K562 (cell line): ENCODE measurements around the gene KDM5A. TPM values are rescaled to one million over a fixed set of nuclear protein-coding genes. Genes with fewer than 3 reads are reported as not detected.
A peak's percentile ranks its signal among the peaks of the same experiment; 100 is the strongest.

Source experiments
- C11orf30 ChIP-seq: fragments of 450-650 bp; IDR thresholded peaks from 2 replicates; pipeline ENCODE4 v1.6.1; 2016; ENCODE audit warnings: low read depth, mild to moderate bottlenecking
- COPS2 ChIP-seq: fragments of 450-650 bp; conservative IDR thresholded peaks from 2 replicates; pipeline ENCODE4 v1.6.1; 2016; ENCODE audit warnings: mild to moderate bottlenecking, moderate library complexity
- ESRRA ChIP-seq: fragments of 450-650 bp; IDR thresholded peaks from 2 replicates; pipeline ENCODE4 v1.6.1; 2014; ENCODE audit warnings: low read depth, mild to moderate bottlenecking, moderate library complexity, borderline replicate concordance
- ESRRB ChIP-seq: fragments of 250-450 bp; sonication (Bioruptor Pico); IDR thresholded peaks from 2 replicates; pipeline ENCODE4 v1.5.0; 2020; ENCODE audit warnings: mild to moderate bottlenecking, moderate library complexity, borderline replicate concordance
- FOXP1 ChIP-seq: sonication (generic); formaldehyde crosslinking; IDR thresholded peaks from 2 replicates; pipeline ENCODE4 v1.8.0; 2022; ENCODE audit warnings: mild to moderate bottlenecking, missing genetic modification reagents
- HMGXB4 ChIP-seq: sonication (generic); formaldehyde crosslinking; IDR thresholded peaks from 2 replicates; pipeline ENCODE4 v1.8.1; 2023; ENCODE audit warnings: mild to moderate bottlenecking, missing genetic modification reagents
- ILK ChIP-seq: fragments of 450-650 bp; IDR thresholded peaks from 2 replicates; pipeline ENCODE4 v1.6.1; 2016; ENCODE audit warnings: missing genetic modification characterization, low read depth, mild to moderate bottlenecking, missing compliant biosample characterization, moderate library complexity, borderline replicate concordance
- MBD2 ChIP-seq: sonication (generic); IDR thresholded peaks from 2 replicates; pipeline ENCODE4 v1.6.1; 2016; ENCODE audit warnings: low read depth, borderline replicate concordance
- NFE2L1 ChIP-seq: fragments of 450-650 bp; IDR thresholded peaks from 2 replicates; pipeline ENCODE4 v1.6.1; 2016; ENCODE audit warnings: missing genetic modification characterization, low read depth, mild to moderate bottlenecking, missing compliant biosample characterization, moderate library complexity, borderline replicate concordance
- OTX1 ChIP-seq: fragments of 450-650 bp; formaldehyde crosslinking; IDR thresholded peaks from 2 replicates; pipeline ENCODE4 v1.4.0; 2022; ENCODE audit warnings: mild to moderate bottlenecking
- PRPF4 ChIP-seq: fragments of 200-400 bp; formaldehyde crosslinking; IDR thresholded peaks from one replicate; pipeline ENCODE4 v1.6.1; 2017; ENCODE audit warnings: low read length, low read depth, mild to moderate bottlenecking; ENCODE audit not compliant: insufficient read depth, poor library complexity, severe bottlenecking
- PURB ChIP-seq: sonication (generic); formaldehyde crosslinking; IDR thresholded peaks from 2 replicates; pipeline ENCODE4 v1.9.0; 2021; ENCODE audit warnings: low read depth, mild to moderate bottlenecking, missing genetic modification reagents
- RFX1 ChIP-seq: fragments of 450-650 bp; IDR thresholded peaks from 2 replicates; pipeline ENCODE4 v1.6.1; 2016; ENCODE audit warnings: mild to moderate bottlenecking, moderate library complexity
- SAFB ChIP-seq: fragments of 200-400 bp; formaldehyde crosslinking; IDR thresholded peaks from 2 replicates; pipeline ENCODE4 v1.6.1; 2017; ENCODE audit warnings: low read depth, low read length, borderline replicate concordance
- SIX5 ChIP-seq, 2 experiments: IDR thresholded peaks; 2 replicates each; pipeline ENCODE4 v1.6.1; 2011; ENCODE audit warnings: low read length in 2 of 2, borderline replicate concordance in 1 of 2, low read depth in 1 of 2, mild to moderate bottlenecking in 1 of 2, moderate library complexity in 1 of 2; ENCODE audit not compliant: insufficient read depth in 1 of 2
- SMAD1 ChIP-seq: fragments of 150-350 bp; IDR thresholded peaks from 2 replicates; pipeline ENCODE4 v1.6.1; 2014; ENCODE audit warnings: low read length, low read depth; ENCODE audit not compliant: partially characterized antibody
- SP1 ChIP-seq: sonication (generic); formaldehyde crosslinking; IDR thresholded peaks from 2 replicates; pipeline ENCODE4 v1.8.1; 2022; ENCODE audit warnings: mild to moderate bottlenecking, missing genetic modification reagents
- SRSF9 ChIP-seq: fragments of 200-400 bp; formaldehyde crosslinking; IDR thresholded peaks from 2 replicates; pipeline ENCODE4 v1.6.1; 2017; ENCODE audit warnings: low read depth, low read length, borderline replicate concordance
- THAP12 ChIP-seq: fragments of 250-450 bp; sonication (Bioruptor Pico); IDR thresholded peaks from 2 replicates; pipeline ENCODE4 v1.9.0; 2021; ENCODE audit warnings: mild to moderate bottlenecking, inconsistent platforms
- ZC3H4 ChIP-seq: sonication (generic); formaldehyde crosslinking; IDR thresholded peaks from 2 replicates; pipeline ENCODE4 v1.9.0; 2021; ENCODE audit warnings: missing genetic modification reagents, borderline replicate concordance
- ZFP36 ChIP-seq: fragments of 150-350 bp; IDR thresholded peaks from 2 replicates; pipeline ENCODE4 v1.6.1; 2018; ENCODE audit warnings: low read length, low read depth; ENCODE audit not compliant: partially characterized antibody
- ZNF277 ChIP-seq: fragments of 250-450 bp; sonication (Bioruptor Pico); IDR thresholded peaks from 2 replicates; pipeline ENCODE4 v1.8.0; 2022; ENCODE audit warnings: inconsistent platforms, mild to moderate bottlenecking, moderate library complexity, borderline replicate concordance
- ZNF561 ChIP-seq: fragments of 450-650 bp; formaldehyde crosslinking; conservative IDR thresholded peaks from 2 replicates; pipeline ENCODE4 v1.4.0; 2020; ENCODE audit warnings: mild to moderate bottlenecking, moderate library complexity
- polyA plus RNA-seq, 8 experiments: library from polyadenylated mRNA; depleted of rRNA in 4 of 8; stranded (reverse) in 5 of 8; unstranded in 3 of 8; fragments of >200 nt; fragmentation: Nextera tagmentation in 2 of 8; fragmentation: Illumina TruSeq in 1 of 8; extraction: Ambion mirVana in 2 of 8; extraction: Trizol in 1 of 8; gene quantifications; 2 replicates each; pipeline versions ENCODE4 v1.2.1 to v1.2.3, GENCODE V29; 2011 to 2014; ENCODE audit warnings: inconsistent platforms in 1 of 8, missing spikeins in 1 of 8
- total RNA-seq, 7 experiments: library from RNA; depleted of rRNA in 6 of 7; stranded (reverse); fragments of >200 nt in 6 of 7; fragmentation: Illumina TruSeq in 2 of 7; extraction: Trizol in 2 of 7; gene quantifications; 2 replicates each; pipeline versions ENCODE4 v1.2.1 to v1.2.3, GENCODE V29; 2011 to 2021; ENCODE audit warnings: low replicate concordance in 1 of 7

The KDM5A gene
- total and polyA plus RNA-seq, 9 of the 15 experiments (the other 6 are each of a cell fraction or from before 2014, with no cell fraction given), result 5.5 to 35.1 (median 13.1) TPM

DNA sequence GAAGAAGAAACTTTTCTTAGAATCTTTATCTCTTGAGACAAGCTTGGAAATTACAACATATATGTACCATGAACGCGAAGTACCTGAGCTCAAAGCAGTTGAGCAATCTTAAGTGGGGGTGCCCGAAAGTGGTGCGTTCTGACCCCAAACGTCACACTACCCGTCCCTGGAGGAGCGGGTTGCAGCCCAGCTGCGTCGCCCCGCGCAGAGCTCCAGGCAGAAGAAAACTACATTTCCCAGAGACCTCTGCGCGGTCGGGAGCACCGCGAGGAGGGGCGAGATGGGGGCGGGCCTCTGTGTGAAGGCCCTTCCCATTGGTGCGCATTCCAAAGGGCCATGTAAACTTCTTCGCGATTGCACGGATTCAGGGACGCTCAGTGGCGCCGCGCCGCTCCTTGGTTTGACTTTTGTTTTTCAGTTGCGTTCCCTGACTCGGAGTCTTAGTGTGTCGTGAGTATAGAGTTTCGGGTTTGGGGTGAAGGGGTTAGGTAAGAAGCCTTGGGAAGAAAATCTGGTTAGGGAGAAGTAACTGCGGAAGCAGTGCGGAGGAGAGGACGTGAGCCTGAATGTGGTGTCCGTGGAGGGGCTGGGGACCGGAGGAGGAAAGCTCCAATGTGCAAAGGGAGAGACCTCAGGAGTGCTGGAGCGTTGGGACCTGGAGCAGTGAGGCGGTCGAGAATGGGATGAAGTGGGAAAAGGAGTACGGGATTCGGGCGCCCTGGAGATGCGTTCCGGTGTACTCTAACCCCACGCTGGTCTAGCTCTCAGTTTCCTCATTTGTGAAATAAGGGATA is 12.3 kb upstream of the KDM5A start, which contains the start of gene CCDC77 (continued):
- no peak for TF ChIP-seq PRPF4
- no peak for TF ChIP-seq SRSF9
- TF ChIP-seq COPS2, result no peak
- TF ChIP-seq SMAD1, result peak; percentile 11
- TF ChIP-seq OTX1 (CRISPR knock-in tag), result no peak
- peak; percentile 67 for TF ChIP-seq C11orf30
- TF ChIP-seq ILK (tag), result no peak
- peak; percentile 97 for TF ChIP-seq MBD2
- TF ChIP-seq PURB, result no peak
- no peak for TF ChIP-seq THAP12 (CRISPR knock-in tag)
- TF ChIP-seq RFX1, result no peak
- TF ChIP-seq ZNF561 (CRISPR knock-in tag), result no peak
- peak; percentile 41; the same call in 1 of the 2 replicates for TF ChIP-seq ESRRA
- TF ChIP-seq ESRRB (CRISPR knock-in tag), result no peak
- TF ChIP-seq FOXP1, result no peak
- no peak for TF ChIP-seq ZC3H4 (CRISPR knock-in tag)
- no peak for TF ChIP-seq SAFB
- TF ChIP-seq SIX5 (IDR thresholded peaks at IDR 0.05; ENCODE audit: borderline replicate concordance in 1 of 2, insufficient read depth in 1 of 2, low read depth in 1 of 2, low read length in 2 of 2), result peak; percentile 75 to 81; a peak in 3 of 4 replicates
- no peak for TF ChIP-seq ZFP36
- TF ChIP-seq HMGXB4 (CRISPR knock-in tag), result no peak
- TF ChIP-seq ZNF277 (CRISPR knock-in tag), result no peak
- TF ChIP-seq NFE2L1 (tag), result no peak
- TF ChIP-seq SP1 (CRISPR knock-in tag), result peak; percentile 98
